ENCODE data around the gene HSPB7.

DNA sequence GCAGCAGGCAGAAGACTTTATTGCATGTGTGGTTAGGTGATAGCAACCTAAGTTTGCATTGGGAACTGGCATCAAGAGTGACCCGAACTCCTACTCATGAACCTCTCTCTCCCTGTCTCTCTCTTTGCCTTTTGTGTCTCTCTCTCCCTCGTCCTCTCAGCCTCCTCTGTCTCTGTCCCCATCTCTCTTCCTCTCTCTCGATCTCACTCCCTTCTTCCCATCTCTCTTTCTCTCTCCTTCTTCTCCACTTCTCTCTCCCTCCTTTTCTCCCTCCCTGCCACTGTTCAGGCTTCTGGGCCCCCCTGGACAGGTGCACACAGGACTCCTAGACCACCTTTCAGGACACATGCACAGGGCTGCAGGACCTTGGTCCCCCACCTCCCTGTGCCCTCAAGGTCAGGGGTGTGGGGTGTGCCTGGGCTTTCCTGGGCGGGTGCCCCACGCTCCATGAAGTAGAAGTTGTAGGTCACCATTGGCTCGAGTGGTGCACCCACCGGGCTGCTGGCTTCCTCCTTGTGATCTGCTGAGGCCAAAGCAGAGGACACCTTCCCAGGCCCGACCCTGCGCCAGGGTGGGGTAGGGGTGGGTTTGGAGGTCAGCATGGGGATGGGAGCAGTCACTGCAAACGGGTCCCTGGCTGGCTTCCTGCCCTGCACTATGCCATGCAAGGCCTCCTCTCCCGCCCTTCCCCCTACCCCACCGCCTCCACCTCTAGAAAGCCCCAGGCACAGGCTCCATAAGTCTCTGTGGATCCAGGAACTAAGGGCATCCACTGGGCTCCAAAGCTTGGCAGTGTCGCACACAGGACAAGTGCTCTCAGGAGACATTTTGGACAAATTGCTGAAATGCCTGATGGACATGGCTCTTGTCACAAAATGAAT lies 28.7 kb downstream of the HSPB7 start:
- TF ChIP-seq, protein P1, sequence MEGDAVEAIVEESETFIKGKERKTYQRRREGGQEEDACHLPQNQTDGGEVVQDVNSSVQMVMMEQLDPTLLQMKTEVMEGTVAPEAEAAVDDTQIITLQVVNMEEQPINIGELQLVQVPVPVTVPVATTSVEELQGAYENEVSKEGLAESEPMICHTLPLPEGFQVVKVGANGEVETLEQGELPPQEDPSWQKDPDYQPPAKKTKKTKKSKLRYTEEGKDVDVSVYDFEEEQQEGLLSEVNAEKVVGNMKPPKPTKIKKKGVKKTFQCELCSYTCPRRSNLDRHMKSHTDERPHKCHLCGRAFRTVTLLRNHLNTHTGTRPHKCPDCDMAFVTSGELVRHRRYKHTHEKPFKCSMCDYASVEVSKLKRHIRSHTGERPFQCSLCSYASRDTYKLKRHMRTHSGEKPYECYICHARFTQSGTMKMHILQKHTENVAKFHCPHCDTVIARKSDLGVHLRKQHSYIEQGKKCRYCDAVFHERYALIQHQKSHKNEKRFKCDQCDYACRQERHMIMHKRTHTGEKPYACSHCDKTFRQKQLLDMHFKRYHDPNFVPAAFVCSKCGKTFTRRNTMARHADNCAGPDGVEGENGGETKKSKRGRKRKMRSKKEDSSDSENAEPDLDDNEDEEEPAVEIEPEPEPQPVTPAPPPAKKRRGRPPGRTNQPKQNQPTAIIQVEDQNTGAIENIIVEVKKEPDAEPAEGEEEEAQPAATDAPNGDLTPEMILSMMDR (IDR thresholded peaks at IDR 0.05) = no peak
- TF ChIP-seq POLR2A (IDR thresholded peaks at IDR 0.05) = no peak
- TF ChIP-seq POLR2AphosphoS5 (IDR thresholded peaks at IDR 0.05; ENCODE audit: insufficient read depth in 1 of 2, low read depth in 1 of 2) = no peak

Measured in vagina (tissue), 2 donors.